OCI-LY7 (cell line): Measurements from ENCODE around the gene OPCML. TPM values are rescaled to one million over a fixed set of nuclear protein-coding genes. Genes with fewer than 3 reads are reported as not detected.

Experiments
- BruUV-seq: library from RNA; stranded (reverse); fragments of 400-500 nt; replicated peaks from 2 replicates; lab custom pipeline; 2021; lab: Mats Ljungman, UMichigan
- CTCF ChIA-PET: fragments of 300-600 bp; sonication (Branson Sonifier 250); formaldehyde crosslinking; loops from one replicate; lab custom pipeline; 2022; ENCODE audit warnings: antibody characterized with exemption; ENCODE audit not compliant: unreplicated experiment; lab: Charles Lee
- POLR2A ChIA-PET: fragments of 300-600 bp; sonication (Branson Sonifier 250); formaldehyde crosslinking; loops from one replicate; lab custom pipeline; 2022; ENCODE audit warnings: antibody characterized with exemption; lab: Charles Lee
- DNase-seq: peaks from one replicate; pipeline ENCODE4 v3.0.0-alpha.2; 2015; ENCODE audit warnings: low spot score
- H2AFZ ChIP-seq: fragments of 200-600 bp; sonication (generic), shearing (Covaris generic); 2 replicates; pipeline ENCODE4 v1.6.1; 2014; ENCODE audit warnings: mild to moderate bottlenecking, antibody characterized with exemption, low read length, moderate library complexity
- H3K27ac ChIP-seq: fragments of 200-600 bp; sonication (generic); 2 replicates; pipeline ENCODE4 v1.5.1; 2014; ENCODE audit warnings: mixed run types, low read depth, mild to moderate bottlenecking, moderate library complexity, low read length, inconsistent platforms; ENCODE audit not compliant: poor library complexity, severe bottlenecking
- H3K36me3 ChIP-seq: fragments of 200-600 bp; sonication (generic); 2 replicates; pipeline ENCODE4 v1.6.1; 2014; ENCODE audit warnings: mild to moderate bottlenecking, antibody characterized with exemption, low read length, moderate library complexity, mixed read lengths; ENCODE audit not compliant: insufficient read depth
- H3K4me1 ChIP-seq: fragments of 200-600 bp; sonication (generic); 2 replicates; pipeline ENCODE4 v1.5.1; 2014; ENCODE audit warnings: mild to moderate bottlenecking, low read length; ENCODE audit not compliant: insufficient read depth, poor library complexity, severe bottlenecking
- H3K4me2 ChIP-seq: fragments of 200-600 bp; sonication (generic); 2 replicates; pipeline ENCODE4 v1.6.1; 2014; ENCODE audit warnings: mild to moderate bottlenecking, low read length
- H3K4me3 ChIP-seq: fragments of 200-600 bp; sonication (generic); 2 replicates; pipeline ENCODE4 v1.5.1; 2014; ENCODE audit warnings: mild to moderate bottlenecking, low read depth, low read length; ENCODE audit not compliant: poor library complexity, severe bottlenecking
- H3K79me2 ChIP-seq: fragments of 200-600 bp; sonication (generic); 2 replicates; pipeline ENCODE4 v1.6.1; 2016; ENCODE audit warnings: low read depth, mild to moderate bottlenecking, low read length, moderate library complexity, mixed read lengths; ENCODE audit not compliant: insufficient read depth
- H3K9me2 ChIP-seq: fragments of 200-600 bp; sonication (generic); 2 replicates; pipeline ENCODE4 v1.6.1; 2016; ENCODE audit warnings: mild to moderate bottlenecking, low read length, mixed read lengths; ENCODE audit not compliant: insufficient read depth
- H3K9me3 ChIP-seq: fragments of 200-600 bp; sonication (generic); 2 replicates; pipeline ENCODE4 v1.6.1; 2014; ENCODE audit warnings: mild to moderate bottlenecking, mixed run types, low read length, mixed read lengths
- H4K20me1 ChIP-seq: fragments of 200-600 bp; sonication (generic); 2 replicates; pipeline ENCODE4 v1.6.1; 2014; ENCODE audit warnings: mild to moderate bottlenecking, antibody characterized with exemption, low read length, moderate library complexity, mixed read lengths; ENCODE audit not compliant: insufficient read depth
- CTCF ChIP-seq: fragments of 200-600 bp; sonication (generic); conservative IDR thresholded peaks from 2 replicates; pipeline ENCODE4 v1.5.1; 2014; ENCODE audit warnings: mild to moderate bottlenecking, antibody characterized with exemption, low read length, moderate library complexity, mixed read lengths
- EZH2phosphoT487 ChIP-seq: fragments of 200-600 bp; sonication (generic); IDR thresholded peaks from 2 replicates; pipeline ENCODE4 v1.6.1; 2018; ENCODE audit warnings: low read depth, borderline replicate concordance, mild to moderate bottlenecking, mixed run types, antibody characterized with exemption, low read length, moderate library complexity, mixed read lengths
- intact Hi-C: fragments of 100-400 bp; cut with micrococcal nuclease; formaldehyde crosslinking; loops from one replicate; pipeline ENCODE4 v1.10.0; 2022; ENCODE audit not compliant: unreplicated experiment
- total RNA-seq, 2 experiments: library from RNA; depleted of rRNA in 1 of 2; stranded (reverse); fragments of >200 nt in 1 of 2; shearing (Covaris generic) in 1 of 2; gene quantifications; 2 replicates each; pipeline ENCODE4 v1.2.3, GENCODE V29; 2014 to 2022

Gene OPCML
- total RNA-seq, 2 experiments from 2014 or later: not detected

GRCh38 chr11:132588366-132588765 lies 943.9 kb downstream of the OPCML start:
- Histone ChIP-seq H3K4me1 (no peaks in the 10 kb centered on the region), H3K27ac (no peak overlapping the region), H3K79me2 (no peaks in the 10 kb centered on the region), H2AFZ (no peak overlapping the region), H4K20me1 (no peaks in the 10 kb centered on the region), H3K9me2 (no peaks in the 10 kb centered on the region), H3K9me3 (no peaks in the 10 kb centered on the region), H3K4me2 (no peak overlapping the region), H3K4me3 (no peak overlapping the region), H3K36me3 (no peaks in the 10 kb centered on the region)
- no peak for TF ChIP-seq CTCF
- TF ChIP-seq EZH2phosphoT487: no peak
- ChIA-PET POLR2A (interaction anchor here (0.6 kb wide), 1 partner anchor 38 kb away, joined by 3 read pairs; no protein-coding TSS in a partner anchor), CTCF (no interaction called here)
- intact Hi-C loops: no loop called here
- BruUV-seq: no TSS peak
- no peak for DNase-seq

GRCh38 chr11:132587716-132588115 lies 944.6 kb downstream of the OPCML start:
- POLR2A ChIA-PET: interaction anchor here (0.6 kb wide), 2 partner anchors 13 to 39 kb away, joined by 3 to 5 read pairs; no protein-coding TSS in a partner anchor
- H3K36me3 ChIP-seq: no peaks in the 10 kb centered on the region

More at GRCh38 chr11:132587716-132588115, 944.6 kb downstream of the OPCML start:
- Histone ChIP-seq H3K79me2 (no peaks in the 10 kb centered on the region), H3K4me2 (no peak overlapping the region), H3K27ac (no peak overlapping the region), H3K9me2 (no peaks in the 10 kb centered on the region), H3K4me1 (no peaks in the 10 kb centered on the region), H3K9me3 (no peaks in the 10 kb centered on the region), H3K4me3 (no peak overlapping the region), H2AFZ (no peak overlapping the region), H4K20me1 (no peaks in the 10 kb centered on the region)
- CTCF ChIA-PET: no interaction called here
- no peak for TF ChIP-seq CTCF
- no peak for TF ChIP-seq EZH2phosphoT487
- no TSS peak for BruUV-seq
- no peak for DNase-seq
- intact Hi-C loops: no loop called here
